Neural cell (in vitro differentiated cells): ENCODE measurements around the gene OR52K1. TPM values are rescaled to one million over a fixed set of nuclear protein-coding genes. Genes with fewer than 3 reads are reported as not detected.

ENCODE experiments used
- H2AFZ ChIP-seq: fragments of 200-600, 300-800 bp; sonication (generic), shearing (Covaris generic); 2 replicates; pipeline ENCODE4 v1.6.0; 2014; ENCODE audit warnings: low read depth, mild to moderate bottlenecking, antibody characterized with exemption, low read length, moderate library complexity
- H3F3A ChIP-seq: fragments of 200-600 bp; shearing (Covaris generic); 2 replicates; pipeline ENCODE4 v1.6.1; 2016; ENCODE audit warnings: mild to moderate bottlenecking, moderate library complexity, mixed read lengths, antibody characterized with exemption, low read length; ENCODE audit not compliant: insufficient read depth, poor library complexity, severe bottlenecking
- H3K27ac ChIP-seq: fragments of 200-600, 300-800 bp; sonication (generic), shearing (Covaris generic); 2 replicates; pipeline ENCODE4 v1.5.1; 2014; ENCODE audit warnings: mild to moderate bottlenecking, low read length, moderate library complexity
- H3K27me3 ChIP-seq: fragments of 300-800, 200-600 bp; sonication (generic), shearing (Covaris generic); 2 replicates; pipeline ENCODE4 v1.6.0; 2014; ENCODE audit warnings: mild to moderate bottlenecking, low read depth, low read length, moderate library complexity; ENCODE audit not compliant: insufficient read depth
- H3K36me3 ChIP-seq: fragments of 300-800, 200-600 bp; sonication (generic), shearing (Covaris generic); 2 replicates; pipeline ENCODE4 v1.5.1; 2014; ENCODE audit warnings: mild to moderate bottlenecking, antibody characterized with exemption, low read length, moderate library complexity; ENCODE audit not compliant: insufficient read depth
- H3K4me2 ChIP-seq: fragments of 300-800, 200-600 bp; sonication (generic), shearing (Covaris generic); 2 replicates; pipeline ENCODE4 v1.6.0; 2014; ENCODE audit warnings: mild to moderate bottlenecking, low read length
- H3K4me3 ChIP-seq: fragments of 300-800, 200-600 bp; sonication (generic), shearing (Covaris generic); 2 replicates; pipeline ENCODE4 v1.5.1; 2014; ENCODE audit warnings: mild to moderate bottlenecking, low read length, moderate library complexity
- H3K79me2 ChIP-seq: fragments of 200-600 bp; shearing (Covaris generic); replicated peaks from 2 replicates; pipeline ENCODE4 v1.6.0; 2014; ENCODE audit warnings: mild to moderate bottlenecking, low read length, moderate library complexity; ENCODE audit not compliant: insufficient read depth
- H3K9ac ChIP-seq: fragments of 300-800, 200-600 bp; sonication (generic), shearing (Covaris generic); 2 replicates; pipeline ENCODE4 v1.6.1; 2016; ENCODE audit warnings: mild to moderate bottlenecking, low read length, mixed read lengths
- H3K9me2 ChIP-seq: fragments of 200-600 bp; shearing (Covaris generic); 2 replicates; pipeline ENCODE4 v1.6.1; 2016; ENCODE audit warnings: mild to moderate bottlenecking, low read length, mixed read lengths; ENCODE audit not compliant: insufficient read depth
- H3K9me3 ChIP-seq: fragments of 200-600, 300-800 bp; sonication (generic), shearing (Covaris generic); 2 replicates; pipeline ENCODE4 v1.6.1; 2016; ENCODE audit warnings: mild to moderate bottlenecking, mixed run types, low read length, moderate library complexity, mixed read lengths
- H4K20me1 ChIP-seq: fragments of 200-600 bp; shearing (Covaris generic); 2 replicates; pipeline ENCODE4 v1.6.1; 2016; ENCODE audit warnings: mild to moderate bottlenecking, mixed run types; ENCODE audit not compliant: insufficient read depth
- CTCF ChIP-seq: fragments of 450-650 bp; IDR thresholded peaks from 2 replicates; pipeline ENCODE4 v1.5.1; 2014; ENCODE audit warnings: antibody characterized with exemption, mild to moderate bottlenecking, moderate library complexity; ENCODE audit not compliant: poor library complexity, severe bottlenecking
- EP300 ChIP-seq: fragments of 450-650 bp; conservative IDR thresholded peaks from 2 replicates; pipeline ENCODE4 v1.6.1; 2014; ENCODE audit warnings: antibody characterized with exemption, mild to moderate bottlenecking, moderate library complexity; ENCODE audit not compliant: poor library complexity, severe bottlenecking
- EZH2 ChIP-seq: fragments of 200-600, 300-800 bp; shearing (Covaris generic), sonication (generic); IDR thresholded peaks from 2 replicates; pipeline ENCODE4 v1.6.1; 2014; ENCODE audit warnings: antibody characterized with exemption, low read length, borderline replicate concordance, mild to moderate bottlenecking; ENCODE audit not compliant: insufficient read depth, poor library complexity, severe bottlenecking
- MXI1 ChIP-seq: fragments of 450-650 bp; conservative IDR thresholded peaks from 2 replicates; pipeline ENCODE4 v1.6.1; 2014; ENCODE audit warnings: antibody characterized with exemption, mild to moderate bottlenecking; ENCODE audit not compliant: poor library complexity, severe bottlenecking
- POLR2AphosphoS5 ChIP-seq: IDR thresholded peaks from 2 replicates; pipeline ENCODE4 v1.6.1; 2012
- RAD21 ChIP-seq: fragments of 450-650 bp; conservative IDR thresholded peaks from 2 replicates; pipeline ENCODE4 v1.6.1; 2014; ENCODE audit warnings: antibody characterized with exemption, mild to moderate bottlenecking, moderate library complexity
- REST ChIP-seq: IDR thresholded peaks from 2 replicates; pipeline ENCODE4 v1.6.1; 2012; ENCODE audit warnings: borderline replicate concordance
- SMC3 ChIP-seq: fragments of 450-650 bp; conservative IDR thresholded peaks from 2 replicates; pipeline ENCODE4 v1.6.1; 2014; ENCODE audit warnings: antibody characterized with exemption, mild to moderate bottlenecking, moderate library complexity; ENCODE audit not compliant: poor library complexity
- TAF1 ChIP-seq: IDR thresholded peaks from 2 replicates; pipeline ENCODE4 v1.6.1; 2012; ENCODE audit warnings: low read depth
- polyA plus RNA-seq: library from polyadenylated mRNA; depleted of rRNA; stranded (reverse); fragments of >200 nt; gene quantifications from 2 replicates; pipeline ENCODE4 v1.2.3, GENCODE V29; 2014

OR52K1 gene
- polyA plus RNA-seq, 1 donor from 2014 or later: not detected

GRCh38 chr11:4495487-4495886 lies 13.0 kb downstream of the OR52K1 start:
- H4K20me1 ChIP-seq: no peaks in the 10 kb centered on the region
- no peak for TF ChIP-seq EZH2
- no peak for TF ChIP-seq MXI1
- no peak for TF ChIP-seq RAD21
- no peak for TF ChIP-seq POLR2AphosphoS5
- H3K9ac ChIP-seq: no peak overlapping the region
- no peaks in the 10 kb centered on the region for H3K9me3 ChIP-seq
- no peaks in the 10 kb centered on the region for H3K27me3 ChIP-seq
- H3K4me3 ChIP-seq: no peak overlapping the region
- H3K27ac ChIP-seq: no peak overlapping the region
- H3K4me2 ChIP-seq: no peak overlapping the region
- no peaks in the 10 kb centered on the region for H3F3A ChIP-seq
- H2AFZ ChIP-seq: no peak overlapping the region
- H3K9me2 ChIP-seq: no peaks in the 10 kb centered on the region
- H3K79me2 ChIP-seq: no peaks in the 10 kb centered on the region
- no peaks in the 10 kb centered on the region for H3K36me3 ChIP-seq

- no peaks in the 10 kb centered on the region for H3K27me3 ChIP-seq
- H3K9me3 ChIP-seq: no peaks in the 10 kb centered on the region
- no peak overlapping the region for H3K9ac ChIP-seq
- H4K20me1 ChIP-seq: no peaks in the 10 kb centered on the region
- H3K9me2 ChIP-seq: no peaks in the 10 kb centered on the region
- H2AFZ ChIP-seq: no peak overlapping the region
- no peaks in the 10 kb centered on the region for H3K79me2 ChIP-seq
- TF ChIP-seq TAF1 (no peak), REST (no peak), POLR2AphosphoS5 (no peak), MXI1 (no peak), EP300 (no peak), EZH2 (no peak), RAD21 (no peak), SMC3 (no peak)
- no peak overlapping the region for H3K27ac ChIP-seq
- no peaks in the 10 kb centered on the region for H3K36me3 ChIP-seq
- H3F3A ChIP-seq: no peaks in the 10 kb centered on the region
- no peak overlapping the region for H3K4me3 ChIP-seq
- no peak overlapping the region for H3K4me2 ChIP-seq
These were observed 13.5 kb downstream of the OR52K1 start for GRCh38 chr11:4495986-4496385.

- no peaks in the 10 kb centered on the region for H3K9me3 ChIP-seq
These were observed 14.3 kb downstream of the OR52K1 start for GRCh38 chr11:4496557-4497248.

More at GRCh38 chr11:4496557-4497248, 14.3 kb downstream of the OR52K1 start:
- H3K27ac ChIP-seq: no peak overlapping the region
- no peaks in the 10 kb centered on the region for H3F3A ChIP-seq
- no peak overlapping the region for H3K4me2 ChIP-seq
- no peak for TF ChIP-seq RAD21
- no peak for TF ChIP-seq EP300
- no peak for TF ChIP-seq MXI1
- no peak for TF ChIP-seq POLR2AphosphoS5
- TF ChIP-seq SMC3: no peak
- no peak for TF ChIP-seq TAF1
- no peak for TF ChIP-seq CTCF
- no peaks in the 10 kb centered on the region for H3K79me2 ChIP-seq
- no peaks in the 10 kb centered on the region for H3K36me3 ChIP-seq
- no peaks in the 10 kb centered on the region for H3K9me2 ChIP-seq
- H3K4me3 ChIP-seq: no peak overlapping the region
- H2AFZ ChIP-seq: no peak overlapping the region
- no peak overlapping the region for H3K9ac ChIP-seq
- no peaks in the 10 kb centered on the region for H3K27me3 ChIP-seq
- no peaks in the 10 kb centered on the region for H4K20me1 ChIP-seq
